NCI-H2171 (cell line): ENCODE data around the gene PARL.
"Not testable (repeated sequence)": the region's sequence is repeated elsewhere in the genome, so short reads cannot be mapped to it uniquely, and the experiment has no call there.

Experiments
- DNase-seq: peaks from one replicate; lab custom pipeline; 2025; lab: John Stamatoyannopoulos, UW

The PARL gene

GRCh38 chr3:183904833-183905780 lies 20.4 kb upstream of the PARL start:
- no peak for DNase-seq

GRCh38 chr3:183898028-183898431 lies 13.3 kb upstream of the PARL start:
- no peak for DNase-seq

GRCh38 chr3:183897606-183898005 lies 12.9 kb upstream of the PARL start:
- no peak for DNase-seq

- no peak for DNase-seq
Measured at GRCh38 chr3:183896610-183897009, 11.9 kb upstream of the PARL start.

- no peak for DNase-seq
Measured at GRCh38 chr3:183896184-183896583, 11.5 kb upstream of the PARL start.

- no peak for DNase-seq
Measured at GRCh38 chr3:183895774-183896173, 11.1 kb upstream of the PARL start.

- peak; percentile 49 for DNase-seq
Measured at GRCh38 chr3:183895296-183895695, 10.6 kb upstream of the PARL start.

GRCh38 chr3:183892610-183893214 lies 8.0 kb upstream of the PARL start:
- no peak for DNase-seq

- DNase-seq: no peak
Measured at GRCh38 chr3:183885766-183886165, 1.1 kb upstream of the PARL start.

GRCh38 chr3:183884097-183884426 lies 618 bp downstream of the PARL start:
- DNase-seq: no peak

GRCh38 chr3:183883291-183884096 lies 1.2 kb downstream of the PARL start:
- DNase-seq: no peak

- no peak for DNase-seq
Measured at GRCh38 chr3:183880121-183880520, 4.6 kb downstream of the PARL start.

GRCh38 chr3:183879243-183879642 lies 5.4 kb downstream of the PARL start:
- no peak for DNase-seq

GRCh38 chr3:183878071-183878470 lies 6.6 kb downstream of the PARL start:
- DNase-seq: no peak

- DNase-seq: not testable (repeated sequence)
Measured at GRCh38 chr3:183877227-183877626, 7.5 kb downstream of the PARL start.

GRCh38 chr3:183875411-183875810 lies 9.3 kb downstream of the PARL start:
- no peak for DNase-seq

- no peak for DNase-seq
Measured at GRCh38 chr3:183873914-183874313, 10.8 kb downstream of the PARL start.

GRCh38 chr3:183871541-183871940 lies 13.1 kb downstream of the PARL start:
- no peak for DNase-seq

GRCh38 chr3:183870563-183870962 lies 14.1 kb downstream of the PARL start:
- DNase-seq: no peak

- DNase-seq: no peak
Measured at GRCh38 chr3:183868796-183869195, 15.9 kb downstream of the PARL start.

- DNase-seq: no peak
Measured at GRCh38 chr3:183862610-183863009, 22.1 kb downstream of the PARL start.

- DNase-seq: no peak
Measured at GRCh38 chr3:183857863-183858262, 26.8 kb downstream of the PARL start.
